Kidney (tissue), 14 donors: Measurements from ENCODE around the gene RCOR2. TPM values are rescaled to one million over a fixed set of nuclear protein-coding genes. Genes with fewer than 3 reads are reported as not detected.

Experiments used
- DNase-seq, 5 donors: peaks; one replicate each; pipeline ENCODE4 v3.0.0-alpha.2; 2013 to 2020
- FAIRE-seq: peaks from 2 replicates; lab custom pipeline; 2012; peaks lifted over from hg19 to GRCh38; lab: Jason Lieb, UNC
- H3K27ac ChIP-seq, 2 donors: one replicate each; pipeline ENCODE4 v1.7.0; 2013; ENCODE audit warnings: low read depth in 2 of 2, low read length in 2 of 2, inconsistent platforms in 1 of 2
- H3K27me3 ChIP-seq: one replicate; pipeline ENCODE4 v1.7.1; 2013; ENCODE audit warnings: low read length, inconsistent platforms; ENCODE audit not compliant: control insufficient read depth, insufficient read depth
- H3K36me3 ChIP-seq, 3 donors: one replicate each; pipeline versions ENCODE4 v1.7.0 to v1.7.1; 2013; ENCODE audit warnings: low read length in 3 of 3, control low read depth in 1 of 3, inconsistent platforms in 1 of 3; ENCODE audit not compliant: insufficient read depth in 3 of 3, control insufficient read depth in 2 of 3
- H3K4me1 ChIP-seq, 3 donors: one replicate each; pipeline versions ENCODE4 v1.7.0 to v1.7.1; 2013; ENCODE audit warnings: low read length in 3 of 3, inconsistent platforms in 1 of 3, low read depth in 1 of 3; ENCODE audit not compliant: control insufficient read depth in 2 of 3, insufficient read depth in 2 of 3
- H3K4me3 ChIP-seq, 3 donors: one replicate each; pipeline versions ENCODE4 v1.7.0 to v1.8.1; 2013; ENCODE audit warnings: low read length in 3 of 3, control low read depth in 1 of 3, inconsistent platforms in 1 of 3
- H3K9ac ChIP-seq, 3 donors: one replicate each; pipeline versions ENCODE4 v1.7.0 to v1.7.1; 2013; ENCODE audit warnings: low read length in 3 of 3, control low read depth in 1 of 3, inconsistent platforms in 1 of 3
- H3K9me3 ChIP-seq, 3 donors: one replicate each; pipeline versions ENCODE4 v1.7.0 to v1.7.1; 2013; ENCODE audit warnings: low read length in 3 of 3, control low read depth in 1 of 3, inconsistent platforms in 1 of 3; ENCODE audit not compliant: control insufficient read depth in 2 of 3, insufficient read depth in 1 of 3
- intact Hi-C: fragments of 100-400 bp; cut with DNase I; formaldehyde crosslinking; loops from one replicate; pipeline ENCODE4 v1.11.1; 2022
- polyA plus RNA-seq: library from polyadenylated mRNA; stranded (reverse); fragments of 350-450 nt; fragmentation: Illumina TruSeq; extraction: RNeasy Lipid Tissue Mini Kit (QIAGEN cat#74804); gene quantifications from one replicate; pipeline ENCODE4 v1.2.3, GENCODE V29; 2014; ENCODE audit warnings: low read depth, low replicate concordance; ENCODE audit not compliant: insufficient read depth
- total RNA-seq: library from RNA; stranded (reverse); fragmentation: NEBNext Ultra II Directional; extraction: Animal tissue kit (Norgen Biotek cat#: 25700); gene quantifications from one replicate; pipeline ENCODE4 v1.2.1, GENCODE V29; 2021
- TF ChIP-seq, protein P1 (sequence below): IDR thresholded peaks from 3 replicates; pipeline ENCODE4 v1.5.1; 2012; ENCODE audit warnings: mild to moderate bottlenecking, moderate library complexity, borderline replicate concordance; ENCODE audit not compliant: insufficient read depth; ENCODE audit errors: extremely low read depth
- donor health status: control.
- donor health status: control.
- donor health status: control.
- donor health status: control.
- donor health status: control.
- donor health status: DM: yes; HTN: yes; CAD: no.
- donor health status: Normal renal cell carcinoma (clear cell type).

RCOR2 gene
- total and polyA plus RNA-seq, 2 donors from 2014 or later, result 0.76 to 0.86 TPM

DNA sequence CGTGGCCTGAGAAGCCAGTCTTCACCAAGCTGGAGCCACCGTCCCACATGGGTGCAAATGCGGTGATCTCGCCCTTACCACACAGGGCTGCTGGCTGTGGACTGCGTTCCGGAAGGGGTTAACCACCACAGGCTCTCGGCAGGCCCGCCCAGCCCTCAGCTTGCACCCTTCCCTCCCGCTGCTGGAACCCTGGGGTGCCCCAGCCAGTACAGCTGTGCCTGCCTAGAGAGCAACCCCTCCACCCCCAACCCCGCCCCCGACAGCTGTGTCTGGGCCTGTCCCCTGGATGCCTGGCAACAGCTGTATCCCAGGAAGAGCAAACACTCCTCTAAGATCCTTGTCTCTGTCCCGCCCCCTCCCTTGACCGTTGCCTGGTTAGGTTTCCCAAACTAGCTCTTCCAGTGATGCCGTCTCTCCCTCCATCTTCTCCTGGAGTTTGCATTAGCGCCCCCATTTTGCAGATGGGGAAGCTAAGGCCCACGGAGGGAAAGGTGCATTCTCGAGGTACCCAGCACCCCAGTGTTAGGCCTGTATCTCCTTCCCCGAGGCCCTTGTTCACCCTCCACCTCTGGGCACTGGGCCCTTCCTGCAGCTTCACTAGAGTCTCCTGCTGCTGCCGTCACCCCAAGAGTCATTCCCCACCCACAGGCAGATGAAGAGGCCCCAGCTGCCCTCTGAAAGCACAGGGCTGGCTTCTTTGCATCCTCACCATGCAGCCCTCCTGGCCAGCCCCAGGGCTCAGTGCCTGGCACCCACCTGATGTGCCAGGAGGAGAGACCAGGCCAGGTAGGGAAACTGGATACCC is 44.8 kb upstream of the RCOR2 start:
- FAIRE-seq, result no peak
- TF ChIP-seq, protein P1, sequence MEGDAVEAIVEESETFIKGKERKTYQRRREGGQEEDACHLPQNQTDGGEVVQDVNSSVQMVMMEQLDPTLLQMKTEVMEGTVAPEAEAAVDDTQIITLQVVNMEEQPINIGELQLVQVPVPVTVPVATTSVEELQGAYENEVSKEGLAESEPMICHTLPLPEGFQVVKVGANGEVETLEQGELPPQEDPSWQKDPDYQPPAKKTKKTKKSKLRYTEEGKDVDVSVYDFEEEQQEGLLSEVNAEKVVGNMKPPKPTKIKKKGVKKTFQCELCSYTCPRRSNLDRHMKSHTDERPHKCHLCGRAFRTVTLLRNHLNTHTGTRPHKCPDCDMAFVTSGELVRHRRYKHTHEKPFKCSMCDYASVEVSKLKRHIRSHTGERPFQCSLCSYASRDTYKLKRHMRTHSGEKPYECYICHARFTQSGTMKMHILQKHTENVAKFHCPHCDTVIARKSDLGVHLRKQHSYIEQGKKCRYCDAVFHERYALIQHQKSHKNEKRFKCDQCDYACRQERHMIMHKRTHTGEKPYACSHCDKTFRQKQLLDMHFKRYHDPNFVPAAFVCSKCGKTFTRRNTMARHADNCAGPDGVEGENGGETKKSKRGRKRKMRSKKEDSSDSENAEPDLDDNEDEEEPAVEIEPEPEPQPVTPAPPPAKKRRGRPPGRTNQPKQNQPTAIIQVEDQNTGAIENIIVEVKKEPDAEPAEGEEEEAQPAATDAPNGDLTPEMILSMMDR, result no peak
- no peak overlapping the region for H3K9ac ChIP-seq
- no peaks in the 10 kb centered on the region for H3K36me3 ChIP-seq
- peak in 4 of 5 donors; percentile 50 to 76 (median 62) for DNase-seq
- intact Hi-C loops, result no loop called here
- no peak overlapping the region for H3K27ac ChIP-seq
- H3K27me3 ChIP-seq, result no peaks in the 10 kb centered on the region
- no peaks in the 10 kb centered on the region for H3K9me3 ChIP-seq
- H3K4me3 ChIP-seq, result no peak overlapping the region
- no peaks in the 10 kb centered on the region for H3K4me1 ChIP-seq

DNA sequence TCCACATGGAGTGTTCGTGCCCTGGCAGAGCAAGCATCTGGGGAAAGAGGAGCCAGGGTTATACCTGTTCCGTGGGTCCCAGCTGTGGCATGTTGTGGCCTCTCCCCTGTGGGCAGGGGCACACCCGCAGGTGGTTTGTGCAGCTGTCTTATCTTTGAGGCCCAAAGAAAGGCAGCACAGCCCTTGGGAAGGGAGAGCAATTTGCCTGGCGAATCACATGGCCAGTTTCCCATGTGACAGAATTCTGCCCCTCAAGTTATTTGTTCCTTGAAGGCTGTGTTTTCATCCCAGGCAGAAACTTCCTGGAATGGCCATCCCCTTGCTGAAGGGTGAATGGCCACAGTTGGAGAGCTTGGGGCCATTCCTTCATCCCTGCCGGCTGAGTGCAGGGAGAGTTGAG is 41.0 kb upstream of the RCOR2 start:
- H3K4me3 ChIP-seq, result no peak overlapping the region
- H3K27me3 ChIP-seq, result no peaks in the 10 kb centered on the region
- intact Hi-C loops, result no loop called here
- H3K27ac ChIP-seq, result no peak overlapping the region
- H3K36me3 ChIP-seq, result peaks cover 2 to 29% (median 18%) of the 10 kb centered on the region in 3 donors
- FAIRE-seq (no peak), DNase-seq (no peak)
- no peak overlapping the region for H3K9ac ChIP-seq
- H3K4me1 ChIP-seq, result no peaks in the 10 kb centered on the region
- TF ChIP-seq, protein P1, result no peak
- H3K9me3 ChIP-seq, result no peaks in the 10 kb centered on the region

DNA sequence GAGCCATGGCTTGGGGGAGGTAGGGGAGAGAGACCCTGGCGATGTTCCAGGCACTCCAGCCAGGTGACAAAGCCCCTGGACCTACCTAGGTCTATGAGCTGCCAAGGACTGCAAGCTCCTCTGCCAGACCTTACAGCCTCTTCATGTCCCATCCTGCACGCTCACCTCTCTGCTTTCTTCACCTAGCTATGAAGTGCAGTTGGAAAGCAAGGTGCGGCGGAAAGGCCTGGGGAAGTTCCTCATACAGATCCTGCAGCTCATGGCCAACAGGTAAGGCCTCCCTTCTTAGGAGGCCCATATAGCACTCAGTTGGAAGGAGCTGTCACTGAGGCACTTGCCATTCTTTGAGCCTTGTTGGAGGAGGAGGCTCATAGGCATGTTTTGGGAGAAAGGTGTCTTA is 35.6 kb upstream of the RCOR2 start:
- Histone ChIP-seq H3K36me3 (peaks cover 2 to 29% (median 24%) of the 10 kb centered on the region in 3 donors), H3K4me3 (no peak overlapping the region)

More for the DNA sequence above, 35.6 kb upstream of the RCOR2 start:
- no peak overlapping the region for H3K9ac ChIP-seq
- no peak overlapping the region for H3K27ac ChIP-seq
- no peak for FAIRE-seq
- no peaks in the 10 kb centered on the region for H3K9me3 ChIP-seq
- intact Hi-C loops, result no loop called here
- H3K27me3 ChIP-seq, result no peaks in the 10 kb centered on the region
- TF ChIP-seq, protein P1, result no peak
- DNase-seq, result no peak
- H3K4me1 ChIP-seq, result no peaks in the 10 kb centered on the region
